Activated CD8-positive, alpha-beta memory T cell treated with anti-CD3 and anti-CD28 coated beads for 36 hours (primary cell): ENCODE data around the gene PPFIA3. TPM values are rescaled to one million over a fixed set of nuclear protein-coding genes. Genes with fewer than 3 reads are reported as not detected.
"Not testable (repeated sequence)": the region's sequence is repeated elsewhere in the genome, so short reads cannot be mapped to it uniquely, and the experiment has no call there.

Experiments
- CTCF ChIA-PET: fragments of 350-600 bp; sonication (Branson Sonifier 250); formaldehyde crosslinking; loops from one replicate; lab custom pipeline; 2021; ENCODE audit warnings: antibody characterized with exemption; lab: Charles Lee
- POLR2A ChIA-PET: fragments of 350-600 bp; sonication (Branson Sonifier 250); formaldehyde crosslinking; loops from one replicate; lab custom pipeline; 2021; ENCODE audit warnings: antibody characterized with exemption; lab: Charles Lee
- total RNA-seq, 2 experiments: library from RNA; stranded (reverse); gene quantifications; one replicate each; pipeline ENCODE4 v1.2.3, GENCODE V29; 2021

PPFIA3 gene
- total RNA-seq, 2 experiments from 2014 or later: 3.9 to 4.7 TPM

GRCh38 chr19:49153167-49153809 is 33.9 kb downstream of the PPFIA3 start:
- POLR2A ChIA-PET: no interaction called here
- CTCF ChIA-PET: no interaction called here

- ChIA-PET CTCF (no interaction called here), POLR2A (no interaction called here)
Observed at GRCh38 chr19:49154279-49154678, 34.9 kb downstream of the PPFIA3 start.

GRCh38 chr19:49155005-49155819 is 35.9 kb downstream of the PPFIA3 start, which contains the start of gene HRC:
HRC (minus strand) TSS chr19:49155396; CDS start chr19:49155237, 159 bp downstream.
- CTCF ChIA-PET: interaction anchor here (0.8 kb wide), 1 partner anchor 43 kb away, joined by 4 read pairs; no protein-coding TSS in a partner anchor
- POLR2A ChIA-PET: no interaction called here

- ChIA-PET POLR2A (no interaction called here), CTCF (interaction anchor here (0.8 kb wide), 1 partner anchor 42 kb away, joined by 4 read pairs; no protein-coding TSS in a partner anchor)
Observed at GRCh38 chr19:49155820-49156346, 36.5 kb downstream of the PPFIA3 start.

GRCh38 chr19:49157445-49158224 is 38.3 kb downstream of the PPFIA3 start, which contains the start of gene TRPM4:
TRPM4 (plus strand) TSS chr19:49157792; CDS start chr19:49157867, 75 bp downstream.
- POLR2A ChIA-PET: no interaction called here
- CTCF ChIA-PET: no interaction called here

GRCh38 chr19:49160450-49161189 is 41.3 kb downstream of the PPFIA3 start:
- ChIA-PET CTCF (interaction anchor here (0.7 kb wide), 1 partner anchor 34 kb away, joined by 3 read pairs; no protein-coding TSS in a partner anchor), POLR2A (no interaction called here)

GRCh38 chr19:49161987-49162386 is 42.6 kb downstream of the PPFIA3 start:
- CTCF ChIA-PET: interaction anchor here (0.5 kb wide), 1 partner anchor 387 kb away, joined by 3 read pairs; no protein-coding TSS in a partner anchor

GRCh38 chr19:49165111-49165750 is 45.9 kb downstream of the PPFIA3 start:
- CTCF ChIA-PET: no interaction called here
- POLR2A ChIA-PET: no interaction called here

More at GRCh38 chr19:49161987-49162386, 42.6 kb downstream of the PPFIA3 start:
- POLR2A ChIA-PET: no interaction called here

GRCh38 chr19:49165865-49166301 is 46.5 kb downstream of the PPFIA3 start:
- ChIA-PET CTCF (no interaction called here), POLR2A (no interaction called here)

GRCh38 chr19:49167857-49168409 is 48.6 kb downstream of the PPFIA3 start:
- CTCF ChIA-PET: interaction anchor here (0.5 kb wide), 1 partner anchor 34 kb away, joined by 3 read pairs; no protein-coding TSS in a partner anchor
- POLR2A ChIA-PET: no interaction called here

- CTCF ChIA-PET: interaction anchor here (0.5 kb wide), 1 partner anchor 34 kb away, joined by 3 read pairs; no protein-coding TSS in a partner anchor
- POLR2A ChIA-PET: no interaction called here
Observed at GRCh38 chr19:49168421-49168820, 49.1 kb downstream of the PPFIA3 start.

GRCh38 chr19:49173198-49173597 is 53.9 kb downstream of the PPFIA3 start:
- CTCF ChIA-PET: no interaction called here
- POLR2A ChIA-PET: no interaction called here

GRCh38 chr19:49180659-49181058 is 61.3 kb downstream of the PPFIA3 start:
- ChIA-PET POLR2A (no interaction called here), CTCF (no interaction called here)

- CTCF ChIA-PET: not testable (repeated sequence)
Observed at GRCh38 chr19:49182010-49182847, 62.9 kb downstream of the PPFIA3 start.

GRCh38 chr19:49182848-49183375 is 63.6 kb downstream of the PPFIA3 start:
- CTCF ChIA-PET: no interaction called here

More at GRCh38 chr19:49182010-49182847, 62.9 kb downstream of the PPFIA3 start:
- POLR2A ChIA-PET: not testable (repeated sequence)

GRCh38 chr19:49186108-49186507 is 66.8 kb downstream of the PPFIA3 start:
- POLR2A ChIA-PET: no interaction called here

More at GRCh38 chr19:49182848-49183375, 63.6 kb downstream of the PPFIA3 start:
- POLR2A ChIA-PET: no interaction called here

More at GRCh38 chr19:49186108-49186507, 66.8 kb downstream of the PPFIA3 start:
- CTCF ChIA-PET: interaction anchor here (0.8 to 2.9 kb wide), 2 partner anchors 10 to 13 kb away, joined by 5 to 11 read pairs; no protein-coding TSS in a partner anchor
